IPS DF 19.7 (cell line): ENCODE results near the gene ATP9B.

ENCODE experiments used
- DNase-seq: peaks from one replicate; pipeline ENCODE4 v3.0.0-alpha.2; 2013; ENCODE audit warnings: low read depth, low spot score

The ATP9B gene

DNA sequence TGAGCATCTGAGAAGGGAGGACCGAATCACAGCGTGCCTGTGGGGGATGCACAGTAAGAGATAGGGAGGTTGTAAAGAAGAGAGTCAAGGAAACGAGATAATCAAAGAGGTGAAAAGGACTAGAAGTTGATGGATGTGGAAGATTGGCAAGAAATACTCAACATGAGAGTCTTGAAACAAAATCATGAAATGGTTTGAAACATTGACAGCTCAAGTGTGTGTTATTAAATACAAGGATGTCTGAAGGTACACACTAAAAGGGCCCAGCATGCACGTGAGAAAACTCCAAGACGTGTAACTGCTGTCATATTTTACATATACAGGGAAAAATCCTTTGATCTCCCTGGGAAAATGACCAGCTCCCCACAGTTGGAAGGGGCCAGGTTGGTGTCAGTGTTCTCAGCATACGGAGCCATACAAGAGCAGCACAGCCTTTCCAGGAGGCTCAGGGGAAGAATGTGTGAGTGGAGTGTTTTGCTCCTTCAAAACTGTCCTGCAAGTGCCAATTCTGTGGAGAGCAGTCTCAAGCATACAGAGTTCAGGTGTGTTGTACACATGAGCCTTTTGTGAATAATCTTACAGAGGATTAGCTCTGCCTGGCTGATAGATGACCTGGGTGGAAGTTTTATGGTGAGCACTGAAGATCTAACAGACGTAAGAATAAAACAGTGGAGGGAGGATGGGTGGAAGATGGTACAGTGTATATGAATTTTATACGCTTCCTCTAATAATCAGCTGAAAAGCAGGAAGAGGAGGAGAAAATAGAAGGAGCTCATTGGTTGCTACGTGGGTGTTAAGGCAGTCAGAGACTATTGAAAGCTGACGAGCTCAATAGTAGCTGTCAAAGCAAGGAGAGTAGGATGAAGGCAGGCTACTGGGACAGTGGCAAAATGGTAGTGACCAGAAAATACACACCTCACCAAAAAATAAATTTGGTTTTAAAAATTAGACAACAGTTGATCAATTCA, 126.8 kb downstream of the ATP9B start:
- DNase-seq = no peak

GRCh38 chr18:79197531-79197930, 128.3 kb downstream of the ATP9B start:
- DNase-seq = no peak

GRCh38 chr18:79199691-79200374, 130.6 kb downstream of the ATP9B start:
- no peak for DNase-seq

DNA sequence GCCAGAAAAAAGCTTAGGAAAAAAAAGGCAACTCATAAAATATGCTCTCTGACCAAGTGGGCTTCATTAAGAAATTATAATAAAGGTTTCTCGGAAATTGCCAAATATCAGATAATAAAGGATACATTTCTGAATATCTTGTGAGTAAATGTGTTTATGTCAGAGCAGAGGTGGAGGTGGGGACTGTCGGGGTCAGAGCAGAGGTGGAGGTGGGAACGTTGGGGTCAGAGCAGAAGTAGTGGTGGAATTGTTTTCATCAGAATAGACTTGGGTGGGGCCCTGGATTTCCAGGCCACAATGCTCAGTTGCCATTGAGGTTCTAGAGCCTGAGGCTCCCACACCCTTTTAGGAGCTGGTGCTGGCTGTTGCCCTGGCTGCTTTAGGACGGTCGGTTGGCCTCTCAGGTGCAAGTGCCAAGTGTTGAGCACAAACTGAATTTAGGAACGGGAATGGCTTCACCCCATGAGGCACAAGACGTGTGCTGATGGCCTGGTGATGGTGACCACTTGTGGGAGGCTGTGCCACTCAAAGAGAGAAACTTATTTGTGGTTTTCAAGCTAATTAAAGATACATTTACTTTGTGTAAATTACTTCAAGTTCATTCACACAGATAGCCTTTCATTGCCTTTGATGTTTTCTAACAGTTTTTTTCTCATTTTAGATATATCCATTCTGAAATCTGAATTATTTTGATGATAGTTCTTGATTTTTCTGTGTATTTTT, 131.5 kb downstream of the ATP9B start:
- no peak for DNase-seq

DNA sequence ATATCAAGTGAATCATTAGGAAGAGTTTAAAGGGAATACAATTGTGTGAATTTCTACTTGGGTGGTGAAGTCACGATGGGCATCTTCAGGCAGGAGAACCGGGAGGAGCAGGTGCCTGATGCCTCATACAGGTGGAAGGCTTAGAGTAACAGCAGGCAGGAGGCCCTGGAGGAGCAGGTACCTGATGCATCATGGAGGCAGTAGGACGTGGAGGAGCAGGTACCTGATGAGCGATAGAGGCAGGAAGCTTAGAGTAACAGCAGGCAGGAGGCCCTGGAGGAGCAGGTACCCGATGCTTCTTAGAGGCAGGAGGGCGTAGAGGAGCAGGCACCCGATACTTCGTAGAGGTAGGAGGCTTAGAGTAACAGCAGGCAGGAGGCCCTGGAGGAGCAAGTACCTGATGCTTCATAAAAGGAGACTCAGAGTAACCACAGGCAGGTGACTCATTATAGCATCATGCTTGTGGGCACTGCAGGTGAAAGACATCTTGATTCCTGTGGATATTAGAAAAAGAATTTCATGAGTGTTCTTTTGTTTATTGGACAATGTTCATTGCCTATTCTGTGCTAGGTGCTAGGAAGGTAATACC, 133.9 kb downstream of the ATP9B start:
- DNase-seq = no peak

- DNase-seq = no peak
Observed at GRCh38 chr18:79204889-79205807, 136.0 kb downstream of the ATP9B start.

DNA sequence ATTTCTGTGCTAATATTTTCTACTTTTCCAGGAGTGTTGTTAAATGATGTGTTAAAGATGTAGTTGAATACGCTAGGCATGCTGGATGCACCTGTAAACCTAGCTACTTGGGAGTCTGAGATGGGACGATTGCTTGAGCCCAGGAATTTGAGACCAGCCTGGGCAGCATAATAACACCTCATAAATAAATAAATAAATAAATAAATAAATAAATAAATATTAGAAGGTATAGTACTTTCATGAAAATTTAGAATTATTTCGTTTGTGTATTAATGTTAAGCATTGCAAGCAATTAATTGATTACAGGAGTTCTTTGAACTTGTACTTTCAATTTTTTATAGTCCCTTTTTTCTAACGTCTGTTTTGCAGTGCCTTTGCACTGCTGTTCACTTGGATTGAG, 137.2 kb downstream of the ATP9B start:
- DNase-seq = no peak

GRCh38 chr18:79208906-79209305, 139.7 kb downstream of the ATP9B start:
- no peak for DNase-seq

GRCh38 chr18:79210002-79210910, 141.1 kb downstream of the ATP9B start:
- no peak for DNase-seq

- no peak for DNase-seq
Observed at GRCh38 chr18:79211844-79212243, 142.7 kb downstream of the ATP9B start.

GRCh38 chr18:79214056-79214455, 144.9 kb downstream of the ATP9B start:
- no peak for DNase-seq

DNA sequence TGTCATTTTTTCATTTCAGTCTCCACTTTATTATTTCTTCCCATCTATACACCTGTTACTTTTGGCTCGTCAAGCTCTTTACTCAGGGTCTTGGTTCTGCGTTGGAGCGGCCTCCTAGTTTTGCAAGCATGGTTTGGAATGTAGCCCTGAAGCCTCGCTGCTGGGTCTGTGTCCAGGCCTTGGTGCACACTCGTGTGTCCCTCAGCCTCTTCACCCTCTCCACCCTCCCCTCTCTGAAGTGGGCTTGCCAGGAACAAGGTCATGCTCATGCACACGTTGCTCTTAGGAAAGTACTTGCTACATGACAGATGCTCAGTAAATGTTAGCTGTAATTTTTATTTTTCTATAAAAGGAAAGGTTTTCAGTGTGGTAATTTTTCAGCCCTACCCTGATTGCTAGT, 147.0 kb downstream of the ATP9B start:
- no peak for DNase-seq

DNA sequence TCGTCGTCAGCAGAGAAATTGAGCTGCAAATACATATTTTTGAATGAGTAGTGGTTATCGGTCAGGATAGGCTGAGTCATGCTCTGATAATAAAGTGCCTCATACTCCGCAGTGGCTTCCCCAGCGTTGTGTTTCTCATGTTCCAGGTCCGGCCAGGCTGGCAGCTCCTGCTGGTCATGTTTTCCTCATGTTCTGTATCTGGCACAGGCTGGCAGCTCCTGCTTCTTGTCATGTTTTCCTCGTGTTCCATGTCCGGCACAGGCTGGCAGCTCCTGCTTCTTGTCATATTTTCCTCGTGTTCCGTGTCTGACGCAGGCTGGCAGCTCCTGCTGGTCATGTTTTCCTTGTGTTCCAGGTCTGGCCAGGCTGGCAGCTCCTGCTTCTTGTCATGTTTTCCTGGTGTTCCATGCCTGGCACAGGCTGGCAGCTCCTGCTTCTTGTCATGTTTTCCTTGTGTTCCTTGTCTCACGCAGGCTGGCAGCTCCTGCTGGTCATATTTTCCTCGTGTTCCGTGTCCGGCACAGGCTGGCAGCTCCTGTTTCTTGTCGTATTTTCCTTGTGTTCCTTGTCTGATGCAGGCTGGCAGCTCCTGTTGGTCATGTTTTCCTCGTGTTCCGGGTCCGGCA, 148.9 kb downstream of the ATP9B start:
- no peak for DNase-seq

- DNase-seq = no peak
Observed at GRCh38 chr18:79218605-79219190, 149.5 kb downstream of the ATP9B start.

- no peak for DNase-seq
Observed at GRCh38 chr18:79221136-79221535, 151.9 kb downstream of the ATP9B start.

DNA sequence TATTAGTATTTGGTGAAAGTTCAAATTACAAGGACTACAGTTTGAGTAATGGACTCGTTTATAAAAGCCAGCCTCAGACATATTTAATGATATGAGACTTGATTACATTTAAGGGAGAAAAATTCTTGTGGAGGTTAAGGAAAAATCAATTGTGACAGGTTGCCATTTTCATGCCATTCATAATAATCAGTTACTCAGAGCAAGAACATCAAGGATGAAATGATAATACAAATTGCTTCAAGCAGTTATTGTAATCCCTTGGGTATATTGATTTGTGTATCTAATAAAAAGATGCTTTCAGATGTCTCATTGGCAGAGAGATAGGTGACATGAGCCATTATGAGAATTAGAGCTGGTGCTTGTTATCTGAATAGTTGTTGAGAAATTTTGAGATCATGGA, 153.6 kb downstream of the ATP9B start:
- DNase-seq = no peak

- no peak for DNase-seq
Observed at GRCh38 chr18:79223431-79223830, 154.2 kb downstream of the ATP9B start.

GRCh38 chr18:79224381-79224780, 155.2 kb downstream of the ATP9B start:
- no peak for DNase-seq

- no peak for DNase-seq
Observed at GRCh38 chr18:79227621-79228020, 158.4 kb downstream of the ATP9B start.
